CD4-positive, alpha-beta T cell treated with Interleukin-6 at 100 ng/mL for 8 hours (primary cell): ENCODE measurements around the gene ASB10.

ENCODE experiments used
- DNase-seq: peaks from one replicate; pipeline ENCODE4 v3.0.0-alpha.2; 2020; ENCODE audit warnings: mixed read lengths, low spot score

The ASB10 gene

DNA sequence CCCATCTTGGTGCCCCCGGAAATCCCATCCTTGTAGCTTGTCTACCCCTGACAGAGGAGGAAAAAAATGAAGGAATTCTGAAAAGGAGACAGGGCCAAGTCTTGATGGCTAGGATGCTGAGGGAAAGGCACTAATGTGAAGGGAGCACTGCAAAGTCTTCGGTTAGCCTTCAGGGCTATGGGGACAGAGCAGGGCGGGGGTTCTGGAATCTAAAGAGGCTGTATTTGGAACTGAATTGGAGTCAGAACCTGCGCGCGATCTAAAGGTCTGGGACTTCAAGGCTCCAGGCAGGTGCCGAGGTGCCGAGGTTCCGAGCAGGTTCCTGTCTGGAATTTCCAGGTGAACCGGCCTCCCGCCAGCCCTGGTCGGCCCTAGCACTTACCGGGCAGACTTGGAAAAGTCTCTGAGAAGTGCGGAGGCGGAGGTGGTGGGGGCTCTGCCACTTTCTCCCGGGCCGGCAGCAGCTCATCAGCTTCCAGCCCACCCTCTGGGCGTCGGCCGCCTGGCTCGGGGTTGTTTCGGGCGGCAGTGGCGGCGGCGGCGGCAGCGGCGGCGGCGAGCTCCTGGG lies 20.3 kb downstream of the ASB10 start:
- no peak for DNase-seq

GRCh38 chr7:151161757-151162156 lies 25.3 kb downstream of the ASB10 start:
- DNase-seq = no peak

DNA sequence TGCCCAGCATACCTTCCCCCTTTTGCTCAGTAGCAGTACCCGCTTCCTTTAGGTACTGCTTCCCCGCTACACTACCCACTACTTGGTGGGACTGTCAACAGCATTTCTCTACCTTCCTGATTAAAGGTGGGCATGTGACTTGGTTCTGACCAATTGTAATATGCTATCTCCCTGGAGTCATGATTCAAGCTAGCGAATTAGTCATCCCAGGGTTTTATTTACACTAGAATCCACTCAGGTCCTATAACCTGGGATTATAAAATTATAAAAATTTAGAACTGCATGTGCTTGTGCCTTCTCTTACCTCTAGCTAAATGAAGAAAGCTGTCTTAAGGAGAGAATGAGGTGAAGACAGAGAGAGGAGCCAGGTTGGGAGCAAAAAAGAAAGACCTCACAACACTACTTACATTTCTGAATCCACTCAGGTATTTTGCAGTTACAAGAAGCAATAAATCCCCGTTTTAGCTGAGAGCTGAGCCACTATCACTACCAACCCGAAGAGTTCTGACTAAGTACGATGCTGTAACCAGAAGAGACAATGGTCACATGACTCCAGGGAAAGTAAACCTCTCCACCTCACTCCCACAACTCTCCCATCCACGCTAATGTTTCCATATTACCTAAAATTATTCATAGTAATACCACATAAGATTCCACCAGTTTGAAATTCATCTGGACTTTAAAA lies 29.3 kb downstream of the ASB10 start:
- no peak for DNase-seq

DNA sequence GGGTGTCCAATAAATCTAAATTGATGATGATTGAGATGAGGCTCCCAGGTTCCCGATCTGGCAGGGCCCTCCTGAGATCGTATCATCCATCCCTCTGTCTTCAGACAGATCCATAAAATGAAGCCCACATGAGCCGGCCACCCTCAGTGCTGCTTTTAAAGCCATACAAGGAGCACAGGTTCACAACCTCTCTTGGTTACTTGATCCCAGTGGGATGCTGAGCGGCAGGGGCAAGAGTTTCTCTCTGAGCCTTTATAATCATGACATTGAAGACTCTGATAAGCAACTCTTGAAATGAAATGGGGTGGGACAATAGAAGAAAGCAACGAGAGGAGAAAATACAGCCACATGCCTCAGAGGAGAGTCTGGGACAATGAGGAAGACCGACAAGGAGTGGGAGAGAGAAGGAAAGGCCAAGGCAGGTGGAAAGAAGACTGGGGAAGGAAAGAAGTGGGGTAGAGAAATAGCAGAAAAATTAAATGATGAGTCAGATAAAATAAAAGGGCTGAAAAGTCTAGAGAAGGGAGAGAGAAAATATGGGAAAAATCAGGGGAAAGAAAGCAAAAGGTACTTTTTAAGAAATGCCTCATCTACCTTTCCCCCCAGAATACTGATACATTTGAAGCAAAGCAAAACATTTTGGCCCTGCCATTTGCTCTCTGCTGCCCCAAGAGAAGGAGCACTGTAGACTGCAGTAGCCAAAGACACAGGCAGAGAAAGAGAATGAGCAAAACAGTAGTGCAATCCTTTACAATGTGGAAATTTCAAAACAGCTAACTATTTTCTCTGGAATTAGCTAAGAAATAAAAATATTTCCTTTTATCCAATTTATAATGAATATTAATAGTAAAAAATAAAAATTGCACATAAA lies 34.2 kb downstream of the ASB10 start:
- DNase-seq = no peak

GRCh38 chr7:151150388-151150787 lies 36.7 kb downstream of the ASB10 start:
- no peak for DNase-seq

- no peak for DNase-seq
Measured at GRCh38 chr7:151148319-151149259, 38.5 kb downstream of the ASB10 start.

- DNase-seq = no peak
Measured at GRCh38 chr7:151146761-151147160, 40.3 kb downstream of the ASB10 start.

DNA sequence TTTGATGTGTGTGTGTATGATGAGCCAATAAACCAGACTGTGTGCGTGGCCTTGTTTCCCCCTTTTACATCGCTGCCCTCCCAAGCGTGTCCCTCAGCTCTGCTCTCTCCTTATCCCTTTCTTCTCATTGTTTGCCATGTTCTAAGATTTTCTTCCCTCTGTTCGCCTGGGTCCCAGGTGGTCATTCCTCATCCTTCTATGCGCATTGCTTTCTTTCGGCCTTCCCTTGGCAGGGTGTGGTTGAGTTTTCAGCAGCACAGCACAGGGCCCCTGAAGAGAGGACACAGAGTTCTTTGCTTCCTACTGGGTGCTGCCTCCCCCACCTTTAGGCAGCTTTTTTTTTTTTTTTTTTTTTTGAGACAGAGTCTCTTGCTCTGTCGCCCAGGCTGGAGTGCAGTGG lies 42.7 kb downstream of the ASB10 start:
- no peak for DNase-seq

- DNase-seq = no peak
Measured at GRCh38 chr7:151143261-151144015, 43.6 kb downstream of the ASB10 start.

GRCh38 chr7:151142686-151143040 lies 44.4 kb downstream of the ASB10 start:
- DNase-seq = no peak

GRCh38 chr7:151141855-151142685 lies 45.0 kb downstream of the ASB10 start:
- DNase-seq = no peak

- DNase-seq = no peak
Measured at GRCh38 chr7:151141311-151141854, 45.7 kb downstream of the ASB10 start.

DNA sequence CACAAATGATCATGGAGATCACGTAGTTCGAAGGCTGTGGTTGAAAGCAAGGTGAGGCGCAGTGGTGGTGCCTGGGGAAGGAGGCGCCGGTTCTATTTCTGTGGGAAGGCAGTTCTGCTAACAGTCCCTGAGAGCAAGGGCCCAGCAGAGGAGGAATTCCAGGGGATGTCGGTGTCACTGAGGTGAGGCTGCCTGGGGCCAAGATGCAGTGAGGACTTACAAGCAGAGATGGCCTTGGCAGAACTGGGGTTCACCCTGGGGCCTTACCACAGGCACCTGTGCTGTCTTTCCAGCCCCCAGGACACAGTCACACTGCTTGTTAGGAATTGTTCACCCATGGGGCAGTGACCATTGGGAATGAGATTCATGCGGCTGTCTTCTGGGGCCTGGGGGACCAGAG lies 46.2 kb downstream of the ASB10 start:
- DNase-seq = no peak

DNA sequence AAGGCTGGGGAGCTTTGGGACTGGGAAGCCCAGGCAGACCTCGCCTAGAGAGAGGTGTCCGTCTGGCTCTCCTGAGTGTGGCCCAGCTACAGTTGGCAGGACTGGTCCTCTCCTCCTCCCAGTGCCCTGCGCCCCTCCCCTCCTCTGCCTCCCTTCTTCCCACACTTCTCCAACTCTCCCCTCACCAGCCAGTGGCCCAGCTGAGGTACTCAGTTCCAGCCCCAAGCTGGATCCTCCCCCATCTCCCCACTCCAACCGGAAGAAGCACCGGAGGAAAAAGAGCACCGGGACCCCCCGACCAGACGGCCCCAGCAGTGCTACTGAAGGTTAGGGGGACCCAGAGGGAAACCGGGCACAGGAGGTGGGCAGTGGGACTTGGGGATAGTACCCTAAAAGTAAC lies 47.3 kb downstream of the ASB10 start:
- DNase-seq = no peak

- DNase-seq = no peak
Measured at GRCh38 chr7:151139071-151139790, 47.8 kb downstream of the ASB10 start.

- no peak for DNase-seq
Measured at GRCh38 chr7:151138153-151138851, 48.7 kb downstream of the ASB10 start.

- DNase-seq = no peak
Measured at GRCh38 chr7:151137791-151138152, 49.3 kb downstream of the ASB10 start.

GRCh38 chr7:151137076-151137675 lies 49.9 kb downstream of the ASB10 start:
- no peak for DNase-seq
